H1 (cell line): Measurements from ENCODE around the gene DDHD1. TPM values are rescaled to one million over a fixed set of nuclear protein-coding genes. Genes with fewer than 3 reads are reported as not detected.

Experiments used
- CTCF ChIA-PET: fragments of 300-600 bp; sonication (Branson Sonifier 250); formaldehyde crosslinking; loops from one replicate; lab custom pipeline; 2021; ENCODE audit not compliant: partially characterized antibody; lab: Charles Lee
- POLR2A ChIA-PET: fragments of 300-600 bp; sonication (Branson Sonifier 250); formaldehyde crosslinking; loops from one replicate; lab custom pipeline; 2021; ENCODE audit warnings: inconsistent platforms; ENCODE audit not compliant: partially characterized antibody; lab: Charles Lee
- DNase-seq, 2 experiments: peaks; one replicate each; pipeline versions ENCODE4 v3.0.0 to v3.0.0-alpha.2; 2010 to 2022; ENCODE audit warnings: low spot score in 2 of 2, low read depth in 1 of 2, mixed read lengths in 1 of 2
- FAIRE-seq: peaks from 2 replicates; lab custom pipeline; 2011; peaks lifted over from hg19 to GRCh38; lab: Jason Lieb, UNC
- H2AFZ ChIP-seq: 2 replicates; pipeline ENCODE4 v1.8.1; 2012; ENCODE audit warnings: low read length, inconsistent platforms
- H2AK5ac ChIP-seq: 2 replicates; pipeline ENCODE4 v1.6.1; 2013; ENCODE audit warnings: low read depth, low read length
- H2BK120ac ChIP-seq: replicated peaks from 2 replicates; pipeline ENCODE3; 2013; ENCODE audit warnings: low read depth, low read length, inconsistent platforms
- H2BK12ac ChIP-seq: 2 replicates; pipeline ENCODE4 v1.6.1; 2013; ENCODE audit warnings: low read depth, low read length
- H2BK15ac ChIP-seq: 2 replicates; pipeline ENCODE4 v1.6.1; 2013; ENCODE audit warnings: low read length
- H2BK20ac ChIP-seq: 2 replicates; pipeline ENCODE4 v1.6.1; 2013; ENCODE audit warnings: low read length
- H2BK5ac ChIP-seq: 2 replicates; pipeline ENCODE4 v1.6.1; 2013; ENCODE audit warnings: low read depth, low read length
- H3K14ac ChIP-seq: 2 replicates; pipeline ENCODE4 v1.6.1; 2013; ENCODE audit warnings: inconsistent platforms; ENCODE audit not compliant: insufficient read length
- H3K18ac ChIP-seq: 2 replicates; pipeline ENCODE4 v1.6.1; 2013; ENCODE audit warnings: low read length; ENCODE audit errors: extremely low read depth
- H3K23ac ChIP-seq: 2 replicates; pipeline ENCODE4 v1.6.1; 2013; ENCODE audit warnings: inconsistent platforms; ENCODE audit not compliant: insufficient read length
- H3K23me2 ChIP-seq: 2 replicates; pipeline ENCODE4 v1.6.1; 2013; ENCODE audit warnings: low read depth, low read length
- H3K27ac ChIP-seq: 2 replicates; pipeline ENCODE4 v1.6.1; 2011; ENCODE audit warnings: low read depth, low read length, inconsistent platforms
- H3K27me3 ChIP-seq, 4 experiments: replicated peaks in 1 of 4; 1 replicate in 1 of 4; 2 replicates in 3 of 4; pipeline versions ENCODE4 v1.6.1 to v1.8.1; 2011 to 2013; ENCODE audit warnings: low read length in 3 of 4, mild to moderate bottlenecking in 3 of 4, inconsistent platforms in 2 of 4, mixed read lengths in 2 of 4, moderate library complexity in 1 of 4; ENCODE audit not compliant: control insufficient read depth in 3 of 4, insufficient read depth in 3 of 4; ENCODE audit errors: extremely low read depth in 1 of 4
- H3K36me3 ChIP-seq, 4 experiments: 2 replicates each; pipeline versions ENCODE4 v1.6.1 to v1.8.1; 2011 to 2013; ENCODE audit warnings: mild to moderate bottlenecking in 4 of 4, low read length in 3 of 4, moderate library complexity in 2 of 4, control low read depth in 1 of 4, inconsistent platforms in 1 of 4; ENCODE audit not compliant: insufficient read depth in 4 of 4, control insufficient read depth in 2 of 4
- H3K4ac ChIP-seq: replicated peaks from 2 replicates; pipeline ENCODE3; 2013; ENCODE audit warnings: low read length, low read depth, mixed read lengths, inconsistent platforms; ENCODE audit not compliant: insufficient read length
- H3K4me1 ChIP-seq, 4 experiments: replicated peaks in 1 of 4; 1 replicate in 1 of 4; 2 replicates in 3 of 4; pipeline versions ENCODE4 v1.6.1 to v1.8.1; 2011 to 2013; ENCODE audit warnings: low read length in 3 of 4, inconsistent platforms in 2 of 4, mixed read lengths in 1 of 4; ENCODE audit not compliant: insufficient read depth in 4 of 4, control insufficient read depth in 3 of 4
- H3K4me2 ChIP-seq, 2 experiments: 2 replicates each; pipeline versions ENCODE4 v1.6.1 to v1.8.1; 2011 to 2013; ENCODE audit warnings: low read depth in 2 of 2, low read length in 2 of 2, control low read depth in 1 of 2, inconsistent platforms in 1 of 2, mild to moderate bottlenecking in 1 of 2; ENCODE audit not compliant: insufficient read depth in 1 of 2
- H3K4me3 ChIP-seq, 4 experiments: fragments of 200-600, 300-600 bp in 1 of 4; sonication (generic), shearing (Covaris generic), sonication (Bioruptor Twin) in 1 of 4; 2 replicates each; pipeline versions ENCODE4 v1.5.1 to v1.8.1; 2011 to 2016; ENCODE audit warnings: low read length in 4 of 4, low read depth in 3 of 4, control low read depth in 2 of 4, inconsistent platforms in 2 of 4, mild to moderate bottlenecking in 2 of 4, mixed read lengths in 1 of 4, moderate library complexity in 1 of 4; ENCODE audit not compliant: insufficient read depth in 2 of 4; ENCODE audit errors: extremely low read depth in 1 of 4
- H3K56ac ChIP-seq: replicated peaks from 2 replicates; pipeline ENCODE3; 2013; ENCODE audit warnings: low read depth, mild to moderate bottlenecking, mixed read lengths, low read length, inconsistent platforms; ENCODE audit not compliant: insufficient read length
- H3K79me1 ChIP-seq: 2 replicates; pipeline ENCODE4 v1.6.1; 2013; ENCODE audit warnings: low read depth, low read length, control low read depth
- H3K79me2 ChIP-seq, 2 experiments: 2 replicates each; pipeline versions ENCODE4 v1.6.1 to v1.8.1; 2012 to 2013; ENCODE audit warnings: low read length in 2 of 2, mild to moderate bottlenecking in 2 of 2, inconsistent platforms in 1 of 2; ENCODE audit not compliant: insufficient read depth in 2 of 2, control insufficient read depth in 1 of 2
- H3K9ac ChIP-seq, 4 experiments: replicated peaks in 1 of 4; 1 replicate in 1 of 4; 2 replicates in 3 of 4; pipeline versions ENCODE4 v1.6.1 to v1.8.1; 2011 to 2013; ENCODE audit warnings: low read depth in 3 of 4, low read length in 3 of 4, control low read depth in 2 of 4, mild to moderate bottlenecking in 2 of 4, moderate library complexity in 2 of 4, inconsistent platforms in 1 of 4; ENCODE audit errors: extremely low read depth in 1 of 4
- H3K9me3 ChIP-seq, 2 experiments: 2 replicates each; pipeline versions ENCODE4 v1.6.1 to v1.8.1; 2012 to 2013; ENCODE audit warnings: mild to moderate bottlenecking in 2 of 2, moderate library complexity in 2 of 2, control low read depth in 1 of 2, inconsistent platforms in 1 of 2, low read depth in 1 of 2, low read length in 1 of 2, mixed read lengths in 1 of 2; ENCODE audit not compliant: insufficient read depth in 2 of 2
- H4K20me1 ChIP-seq, 2 experiments: replicated peaks in 1 of 2; 2 replicates each; pipeline versions ENCODE3 to v1.8.1; 2011 to 2013; ENCODE audit warnings: inconsistent platforms in 2 of 2, low read length in 2 of 2, mild to moderate bottlenecking in 1 of 2; ENCODE audit not compliant: insufficient read depth in 2 of 2, control insufficient read depth in 1 of 2
- H4K5ac ChIP-seq: 2 replicates; pipeline ENCODE4 v1.6.1; 2013; ENCODE audit warnings: low read length, low read depth, mixed read lengths, inconsistent platforms; ENCODE audit not compliant: insufficient read length
- H4K8ac ChIP-seq: 2 replicates; pipeline ENCODE4 v1.8.0; 2013; ENCODE audit warnings: mild to moderate bottlenecking, moderate library complexity, low read length, inconsistent platforms; ENCODE audit not compliant: insufficient read depth; ENCODE audit errors: extremely low read depth
- H4K91ac ChIP-seq: replicated peaks from 2 replicates; pipeline ENCODE3; 2013; ENCODE audit warnings: low read length, mixed read lengths, inconsistent platforms; ENCODE audit not compliant: insufficient read length
- GABPA ChIP-seq: IDR thresholded peaks from 2 replicates; pipeline ENCODE4 v1.6.1; 2011; ENCODE audit warnings: mild to moderate bottlenecking, low read length, moderate library complexity, borderline replicate concordance; ENCODE audit not compliant: insufficient read depth
- RNF2 ChIP-seq: fragments of 200-900, 300-1000 bp; sonication (generic); IDR thresholded peaks from 2 replicates; pipeline ENCODE4 v1.7.1; 2016; ENCODE audit warnings: borderline replicate concordance, low read depth, mild to moderate bottlenecking, antibody characterized with exemption, low read length; ENCODE audit not compliant: poor library complexity, severe bottlenecking; ENCODE audit errors: missing control alignments
- SP1 ChIP-seq: IDR thresholded peaks from 2 replicates; pipeline ENCODE4 v1.6.1; 2011; ENCODE audit warnings: low read depth, low read length
- WGBS, 2 experiments: shearing (Covaris generic) in 1 of 2; methylation state at CpG; one replicate each; pipeline versions ENCODE4 v1.1.6 to v1.1.7; 2013 to 2015; ENCODE audit warnings: low lambda C conversion rate in 2 of 2, mixed read lengths in 2 of 2, inconsistent platforms in 1 of 2, low coverage in 1 of 2, missing lambda C conversion rate in 1 of 2; ENCODE audit not compliant: insufficient replicate concordance in 2 of 2, insufficient coverage in 1 of 2, insufficient read length in 1 of 2; ENCODE audit errors: extremely low coverage in 1 of 2, missing lambda C conversion rate in 1 of 2; 5-methylcytosine and 5-hydroxymethylcytosine counted together
- polyA plus RNA-seq, 7 experiments: library from polyadenylated mRNA; depleted of rRNA in 3 of 7; stranded (reverse) in 5 of 7; unstranded in 2 of 7; fragments of >200 nt in 5 of 7; fragments of 200-250 nt in 2 of 7; gene quantifications; 1 replicate in 5 of 7; 2 replicates in 1 of 7; 4 replicates in 1 of 7; pipeline versions ENCODE4 v1.2.1 to v1.2.3, GENCODE V29; 2011 to 2013; ENCODE audit warnings: missing spikeins in 2 of 7, mixed read lengths in 2 of 7
- total RNA-seq: library from RNA; stranded (reverse); fragmentation: NEBNext Ultra II Directional; extraction: Animal tissue kit (Norgen Biotek cat#: 25700); gene quantifications from 2 replicates; pipeline ENCODE4 v1.2.1, GENCODE V29; 2021

Gene DDHD1
- total and polyA plus RNA-seq, 2 of the 8 experiments (the other 6 are each of a cell fraction or from before 2014, with no cell fraction given) = 3.6 to 16.0 TPM

DNA sequence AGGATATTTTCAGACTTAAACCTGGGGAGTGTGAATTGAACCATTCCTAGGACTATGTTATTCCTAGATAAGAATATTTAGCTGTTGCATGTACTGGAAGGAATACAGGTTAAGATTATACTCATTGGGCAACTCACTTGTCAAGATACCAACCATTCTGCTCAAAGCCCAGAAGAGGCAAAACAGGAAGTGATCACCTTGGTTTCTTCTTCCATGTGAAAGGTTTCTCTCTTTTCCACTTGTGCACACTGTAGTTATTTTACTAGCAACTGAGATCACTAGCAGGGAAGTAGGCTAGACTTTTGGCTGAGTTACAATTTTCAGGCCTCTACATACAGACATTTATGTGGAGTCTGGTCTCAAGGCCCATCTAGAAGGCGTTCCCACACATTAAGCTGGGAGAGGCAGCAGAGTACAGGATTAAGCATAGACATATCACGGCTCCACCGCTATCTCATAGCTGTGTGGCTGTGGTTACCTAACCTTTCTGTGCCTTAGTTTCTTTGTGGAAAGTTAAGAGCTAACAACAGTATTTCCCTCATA lies 118.4 kb downstream of the DDHD1 start:
- H3K56ac ChIP-seq = no peak overlapping the region
- DNase-seq (no peak), FAIRE-seq (no peak)
- H4K91ac ChIP-seq = no peak overlapping the region
- H3K14ac ChIP-seq = no peak overlapping the region
- H3K79me2 ChIP-seq = no peaks in the 10 kb centered on the region
- H2BK12ac ChIP-seq = no peak overlapping the region
- no peaks in the 10 kb centered on the region for H3K23me2 ChIP-seq
- peaks cover 0 to 13% (median 5%) of the 10 kb centered on the region in 4 experiments; a peak in 4 of 8 replicates for H3K36me3 ChIP-seq
- no peak overlapping the region for H3K27ac ChIP-seq
- WGBS, 2 experiments = 92% methylated on average over 3 of the region's 3 CpGs; no CpG with 5 or more reads in 1 of the 2 experiments
- H3K23ac ChIP-seq = no peak overlapping the region
- no peaks in the 10 kb centered on the region for H3K9me3 ChIP-seq
- H2AK5ac ChIP-seq = no peak overlapping the region
- H3K27me3 ChIP-seq = no peaks in the 10 kb centered on the region
- H4K8ac ChIP-seq = no peak overlapping the region
- TF ChIP-seq SP1 = no peak
- no peak for TF ChIP-seq RNF2
- no peak for TF ChIP-seq GABPA
- H2BK20ac ChIP-seq = no peak overlapping the region
- no peak overlapping the region for H3K4me3 ChIP-seq
- H3K9ac ChIP-seq = no peak overlapping the region
- H2AFZ ChIP-seq = no peak overlapping the region
- H2BK120ac ChIP-seq = no peak overlapping the region
- no peak overlapping the region for H2BK15ac ChIP-seq
- no peak overlapping the region for H3K4me2 ChIP-seq
- H3K4ac ChIP-seq = no peak overlapping the region
- no peak overlapping the region for H3K18ac ChIP-seq
- H2BK5ac ChIP-seq = no peak overlapping the region
- no peaks in the 10 kb centered on the region for H4K20me1 ChIP-seq
- no peak overlapping the region for H4K5ac ChIP-seq
- ChIA-PET CTCF (interaction anchor here (4.4 kb wide), 1 partner anchor 20 kb away, joined by 15 read pairs; no protein-coding TSS in a partner anchor), POLR2A (no interaction called here)
- no peaks in the 10 kb centered on the region for H3K79me1 ChIP-seq
- H3K4me1 ChIP-seq = no peaks in the 10 kb centered on the region
